CD4-positive, alpha-beta T cell treated with Interleukin-6 for 4 hours (primary cell): ENCODE measurements around the gene MARS1.

Experiments used
- DNase-seq: peaks from one replicate; pipeline ENCODE4 v3.0.0-alpha.2; 2020; ENCODE audit warnings: mixed read lengths

Gene MARS1

GRCh38 chr12:57518920-57519795 lies 31.3 kb downstream of the MARS1 start:
- no peak for DNase-seq

GRCh38 chr12:57519796-57520052 lies 31.9 kb downstream of the MARS1 start:
- DNase-seq = no peak

- peak; percentile 100 for DNase-seq
Measured at GRCh38 chr12:57520053-57520818, 32.4 kb downstream of the MARS1 start, which contains the start of gene DDIT3. DDIT3 (minus strand) TSS chr12:57520514; CDS start chr12:57517406, 3,108 bp downstream.

- DNase-seq = no peak
Measured at GRCh38 chr12:57521525-57522010, 33.7 kb downstream of the MARS1 start.

GRCh38 chr12:57522011-57522886 lies 34.4 kb downstream of the MARS1 start, which contains the start of gene MBD6:
MBD6 (plus strand) TSS chr12:57522824; CDS start chr12:57524304, 1,480 bp downstream.
- peak; percentile 94 for DNase-seq

- peak; percentile 71 for DNase-seq
Measured at GRCh38 chr12:57522887-57523705, 35.2 kb downstream of the MARS1 start.

GRCh38 chr12:57523706-57524614 lies 36.1 kb downstream of the MARS1 start:
- DNase-seq = no peak

GRCh38 chr12:57524814-57525614 lies 37.1 kb downstream of the MARS1 start:
- no peak for DNase-seq

GRCh38 chr12:57525615-57526383 lies 37.9 kb downstream of the MARS1 start:
- no peak for DNase-seq

- DNase-seq = no peak
Measured at GRCh38 chr12:57526477-57527126, 38.7 kb downstream of the MARS1 start.

- DNase-seq = no peak
Measured at GRCh38 chr12:57527184-57527583, 39.3 kb downstream of the MARS1 start.

GRCh38 chr12:57528176-57528575 lies 40.3 kb downstream of the MARS1 start:
- no peak for DNase-seq

GRCh38 chr12:57528831-57529555 lies 41.1 kb downstream of the MARS1 start:
- no peak for DNase-seq

GRCh38 chr12:57529831-57530230 lies 42.0 kb downstream of the MARS1 start:
- DNase-seq = no peak

GRCh38 chr12:57530396-57531142 lies 42.7 kb downstream of the MARS1 start:
- no peak for DNase-seq

- no peak for DNase-seq
Measured at GRCh38 chr12:57531836-57532235, 44.0 kb downstream of the MARS1 start.

- no peak for DNase-seq
Measured at GRCh38 chr12:57533108-57533507, 45.2 kb downstream of the MARS1 start.
